ENCODE results near the gene GARIN5B.

Gene GARIN5B

GRCh38 chr19:55370305-55370988 lies 7.4 kb upstream of the GARIN5B start, which contains the start of gene IL11:
TSS of gene IL11 (minus strand) at chr19:55370463. CDS start at chr19:55370310, 153 bp downstream.
- DNase-seq (ENCODE audit: low spot score), result no peak

- peak; percentile 54 for DNase-seq (ENCODE audit: low spot score)
Measured at GRCh38 chr19:55369653-55370304, 6.7 kb upstream of the GARIN5B start.

GRCh38 chr19:55368701-55369563 lies 5.9 kb upstream of the GARIN5B start:
- no peak for DNase-seq (ENCODE audit: low spot score)

GRCh38 chr19:55368106-55368505 lies 5.0 kb upstream of the GARIN5B start:
- no peak for DNase-seq (ENCODE audit: low spot score)

- DNase-seq (ENCODE audit: low spot score), result no peak
Measured at GRCh38 chr19:55366790-55367189, 3.7 kb upstream of the GARIN5B start.

GRCh38 chr19:55365964-55366363 lies 2.9 kb upstream of the GARIN5B start:
- DNase-seq (ENCODE audit: low spot score), result no peak

GRCh38 chr19:55365245-55365644 lies 2.2 kb upstream of the GARIN5B start:
- no peak for DNase-seq (ENCODE audit: low spot score)

GRCh38 chr19:55362174-55362989 lies 678 bp downstream of the GARIN5B start:
- no peak for DNase-seq (ENCODE audit: low spot score)

GRCh38 chr19:55360902-55361301 lies 2.2 kb downstream of the GARIN5B start:
- no peak for DNase-seq (ENCODE audit: low spot score)

- DNase-seq (ENCODE audit: low spot score), result no peak
Measured at GRCh38 chr19:55358943-55359908, 3.8 kb downstream of the GARIN5B start.

GRCh38 chr19:55358493-55358892 lies 4.6 kb downstream of the GARIN5B start:
- DNase-seq (ENCODE audit: low spot score), result no peak

- DNase-seq (ENCODE audit: low spot score), result peak; percentile 22
Measured at GRCh38 chr19:55355213-55355821, 7.7 kb downstream of the GARIN5B start.

GRCh38 chr19:55354698-55355212 lies 8.3 kb downstream of the GARIN5B start, which contains the start of gene COX6B2:
TSS of gene COX6B2 (minus strand) at chr19:55354719. CDS start at chr19:55354521, 198 bp downstream.
- no peak for DNase-seq (ENCODE audit: low spot score)

- peak; percentile 91 for DNase-seq (ENCODE audit: low spot score)
Measured at GRCh38 chr19:55353803-55354697, 9.0 kb downstream of the GARIN5B start.

- no peak for DNase-seq (ENCODE audit: low spot score)
Measured at GRCh38 chr19:55353356-55353802, 9.7 kb downstream of the GARIN5B start.

- DNase-seq (ENCODE audit: low spot score), result no peak
Measured at GRCh38 chr19:55352549-55353145, 10.4 kb downstream of the GARIN5B start.

GRCh38 chr19:55352040-55352439 lies 11.0 kb downstream of the GARIN5B start:
- DNase-seq (ENCODE audit: low spot score), result no peak

GRCh38 chr19:55350620-55351315 lies 12.3 kb downstream of the GARIN5B start:
- no peak for DNase-seq (ENCODE audit: low spot score)
